ENCODE results near the gene GJB6. TPM values are rescaled to one million over a fixed set of nuclear protein-coding genes. Genes with fewer than 3 reads are reported as not detected.

GJB6 gene
- total and polyA plus RNA-seq, 2 experiments from 2014 or later = not detected

GRCh38 chr13:20219577-20219976, 12.5 kb downstream of the GJB6 start (continued):
- TF ChIP-seq ZNF462 (CRISPR knock-in tag; IDR thresholded peaks at IDR 0.05) = no peak
- no peak for TF ChIP-seq ZNF114 (CRISPR knock-in tag; IDR thresholded peaks at IDR 0.05)
- no peak for TF ChIP-seq EZH2 (IDR thresholded peaks at IDR 0.05; ENCODE audit: low read depth, unreplicated experiment)
- TF ChIP-seq NANOG (IDR thresholded peaks at IDR 0.05; ENCODE audit: borderline replicate concordance) = no peak
- no peak for TF ChIP-seq ETS1 (IDR thresholded peaks at IDR 0.05)
- TF ChIP-seq STAT1 (IDR thresholded peaks at IDR 0.05; ENCODE audit: unreplicated experiment) = no peak
- TF ChIP-seq EZH2phosphoT487 (IDR thresholded peaks at IDR 0.05; ENCODE audit: unreplicated experiment) = no peak

- Histone ChIP-seq H4K20me1 (replicated peaks; ENCODE audit: insufficient read depth) (no peaks in the 10 kb centered on the region), H2AFZ (no peak overlapping the region), H3K4me3 (no peak overlapping the region), H3F3A (replicated peaks; ENCODE audit: low read depth) (no peaks in the 10 kb centered on the region), H3K36me3 (ENCODE audit: insufficient read depth) (no peaks in the 10 kb centered on the region), H3K27ac (ENCODE audit: low read depth) (no peak overlapping the region), H3K27me3 (ENCODE audit: insufficient read depth) (no peaks in the 10 kb centered on the region), H3K9me2 (ENCODE audit: insufficient read depth) (no peaks in the 10 kb centered on the region), H3K4me2 (no peak overlapping the region), H3K79me2 (replicated peaks; ENCODE audit: insufficient read depth) (no peaks in the 10 kb centered on the region), H3K4me1 (ENCODE audit: insufficient read depth) (no peaks in the 10 kb centered on the region)
- no peak overlapping the region for H3K4me3 Mint-ChIP-seq
- H3K4me1 Mint-ChIP-seq = peaks cover 6% of the 10 kb centered on the region; the same call in 2 of the 3 replicates
- no peaks in the 10 kb centered on the region for H3K36me3 Mint-ChIP-seq (ENCODE audit: low read depth)
- H3K27ac Mint-ChIP-seq = no peak overlapping the region
- ATAC-seq (no peak), DNase-seq (ENCODE audit: low spot score) (no peak)
- peaks cover 3% of the 10 kb centered on the region for H3K27me3 Mint-ChIP-seq (ENCODE audit: insufficient read depth, low read depth, poor library complexity)
- peaks cover 2% of the 10 kb centered on the region; the same call in 1 of the 3 replicates for H3K9me3 Mint-ChIP-seq
- TF ChIP-seq ZNF462 (CRISPR knock-in tag; IDR thresholded peaks at IDR 0.05) (no peak), ZNF331 (CRISPR knock-in tag; IDR thresholded peaks at IDR 0.05; ENCODE audit: low read depth) (no peak)
Measured at GRCh38 chr13:20217168-20217567, 15.0 kb downstream of the GJB6 start.
